CD4-positive, alpha-beta T cell (primary cell): ENCODE data around the gene DLGAP3. TPM values are rescaled to one million over a fixed set of nuclear protein-coding genes. Genes with fewer than 3 reads are reported as not detected.
A peak's percentile ranks its signal among the peaks of the same experiment; 100 is the strongest.

Experiments
- ATAC-seq: fragments of 200-7000 bp; cut with Tn5 transposase; one replicate; pipeline ENCODE4 v1.10.0; 2022; ENCODE audit warnings: mild to moderate bottlenecking; ENCODE audit not compliant: poor library complexity
- CTCF ChIA-PET: fragments of 350-600 bp; sonication (Branson Sonifier 250); formaldehyde crosslinking; loops from one replicate; lab custom pipeline; 2021; ENCODE audit warnings: antibody characterized with exemption, inconsistent platforms; lab: Charles Lee
- POLR2A ChIA-PET: fragments of 350-600 bp; sonication (Branson Sonifier 250); formaldehyde crosslinking; loops from one replicate; lab custom pipeline; 2021; ENCODE audit warnings: antibody characterized with exemption, inconsistent platforms; lab: Charles Lee
- DNase-seq, 14 experiments: peaks; one replicate each; pipeline ENCODE4 v3.0.0-alpha.2; 2013 to 2020; ENCODE audit warnings: mixed read lengths in 2 of 14
- H3K27ac ChIP-seq, 2 donors: one replicate each; pipeline versions ENCODE4 v1.5.1 to v1.7.0; 2013; ENCODE audit warnings: low read length in 2 of 2, low read depth in 1 of 2, mild to moderate bottlenecking in 1 of 2
- H3K27me3 ChIP-seq, 2 experiments: 1 replicate in 1 of 2; 2 replicates in 1 of 2; pipeline versions ENCODE4 v1.6.1 to v1.7.0; 2013; ENCODE audit warnings: low read length in 2 of 2, control low read depth in 1 of 2, mild to moderate bottlenecking in 1 of 2, moderate library complexity in 1 of 2; ENCODE audit not compliant: insufficient read depth in 2 of 2, control insufficient read depth in 1 of 2
- H3K36me3 ChIP-seq: one replicate; pipeline ENCODE4 v1.6.1; 2013; ENCODE audit warnings: low read length, control low read depth; ENCODE audit not compliant: insufficient read depth
- H3K4me1 ChIP-seq: one replicate; pipeline ENCODE4 v1.6.1; 2013; ENCODE audit warnings: low read length, control low read depth; ENCODE audit not compliant: insufficient read depth
- H3K4me3 ChIP-seq: one replicate; pipeline ENCODE4 v1.5.1; 2013; ENCODE audit warnings: mild to moderate bottlenecking, low read length, moderate library complexity
- H3K9me3 ChIP-seq, 2 experiments: 1 replicate in 1 of 2; 2 replicates in 1 of 2; pipeline versions ENCODE4 v1.6.1 to v1.7.0; 2013; ENCODE audit warnings: low read length in 2 of 2, mild to moderate bottlenecking in 2 of 2, control low read depth in 1 of 2, moderate library complexity in 1 of 2; ENCODE audit not compliant: control insufficient read depth in 1 of 2, insufficient read depth in 1 of 2
- H3K27ac Mint-ChIP-seq: one replicate; pipeline ENCODE4 v1.8.0; 2020; ENCODE audit warnings: mixed read lengths
- H3K27me3 Mint-ChIP-seq: one replicate; pipeline ENCODE4 v1.8.0; 2021; ENCODE audit warnings: mixed read lengths
- H3K36me3 Mint-ChIP-seq: one replicate; pipeline ENCODE4 v1.8.0; 2021; ENCODE audit warnings: low read depth, mixed read lengths
- H3K4me1 Mint-ChIP-seq: one replicate; pipeline ENCODE4 v1.8.0; 2021; ENCODE audit warnings: low read depth, mixed read lengths
- H3K4me3 Mint-ChIP-seq: one replicate; pipeline ENCODE4 v1.8.0; 2020; ENCODE audit warnings: mild to moderate bottlenecking, mixed read lengths
- H3K9me3 Mint-ChIP-seq: one replicate; pipeline ENCODE4 v1.8.0; 2020; ENCODE audit warnings: mixed read lengths
- CTCF ChIP-seq: fragments of 200-600 bp; IDR thresholded peaks from one replicate; pipeline ENCODE4 v1.8.0; 2022; ENCODE audit warnings: antibody characterized with exemption, mild to moderate bottlenecking
- intact Hi-C, 2 experiments: fragments of 100-400 bp; cut with DNase I in 1 of 2; cut with micrococcal nuclease in 1 of 2; formaldehyde crosslinking; loops; one replicate each; pipeline versions ENCODE4 v1.15.1 to v1.9.0; 2023 to 2025; cut with DNase I, micrococcal nuclease
- total RNA-seq, 174 experiments: library from RNA in 2 of 174; stranded (reverse) in 2 of 174; gene quantifications; one replicate each; pipeline ENCODE4 v1.2.3 and lab custom pipeline; 2021 to 2026

Gene DLGAP3
- total RNA-seq, 2 experiments from 2014 or later: 0.34 to 0.44 TPM

- no peaks in the 10 kb centered on the region for H3K36me3 ChIP-seq
- no peak overlapping the region for H3K27ac Mint-ChIP-seq
- H3K9me3 ChIP-seq: peaks cover 0 to 4% of the 10 kb centered on the region in 2 experiments
- H3K27me3 ChIP-seq: peaks cover 20 to 34% of the 10 kb centered on the region in 2 experiments
- H3K27me3 Mint-ChIP-seq: peaks cover 54% of the 10 kb centered on the region
- H3K4me1 ChIP-seq: peaks cover 12% of the 10 kb centered on the region
- no peaks in the 10 kb centered on the region for H3K36me3 Mint-ChIP-seq
- TF ChIP-seq CTCF: no peak
- DNase-seq: peak in 2 of 14 experiments; percentile 24 to 29
- no peak overlapping the region for H3K27ac ChIP-seq
- intact Hi-C loops: no loop called here
- H3K4me1 Mint-ChIP-seq: no peaks in the 10 kb centered on the region
- no peak overlapping the region for H3K4me3 Mint-ChIP-seq
- CTCF ChIA-PET: no interaction called here
- no peak for ATAC-seq
- H3K9me3 Mint-ChIP-seq: no peaks in the 10 kb centered on the region
- H3K4me3 ChIP-seq: no peak overlapping the region
- POLR2A ChIA-PET: no interaction called here
Observed at GRCh38 chr1:34918977-34919561, 10.4 kb downstream of the DLGAP3 start.

- CTCF ChIA-PET: no interaction called here
- no peak for TF ChIP-seq CTCF
- Histone ChIP-seq H3K27me3 (peaks cover 14 to 28% of the 10 kb centered on the region in 2 experiments), H3K4me3 (no peak overlapping the region), H3K36me3 (no peaks in the 10 kb centered on the region), H3K4me1 (peaks cover 12% of the 10 kb centered on the region), H3K27ac (no peak overlapping the region), H3K9me3 (peaks cover 0 to 3% of the 10 kb centered on the region in 2 experiments)
- DNase-seq: no peak
- H3K4me3 Mint-ChIP-seq: no peak overlapping the region
- peaks cover 48% of the 10 kb centered on the region for H3K27me3 Mint-ChIP-seq
- no peaks in the 10 kb centered on the region for H3K36me3 Mint-ChIP-seq
- POLR2A ChIA-PET: no interaction called here
- no peak for ATAC-seq
- H3K9me3 Mint-ChIP-seq: no peaks in the 10 kb centered on the region
- intact Hi-C loops: no loop called here
- no peaks in the 10 kb centered on the region for H3K4me1 Mint-ChIP-seq
- H3K27ac Mint-ChIP-seq: no peak overlapping the region
Observed at GRCh38 chr1:34918386-34918976, 11.0 kb downstream of the DLGAP3 start.

DNA sequence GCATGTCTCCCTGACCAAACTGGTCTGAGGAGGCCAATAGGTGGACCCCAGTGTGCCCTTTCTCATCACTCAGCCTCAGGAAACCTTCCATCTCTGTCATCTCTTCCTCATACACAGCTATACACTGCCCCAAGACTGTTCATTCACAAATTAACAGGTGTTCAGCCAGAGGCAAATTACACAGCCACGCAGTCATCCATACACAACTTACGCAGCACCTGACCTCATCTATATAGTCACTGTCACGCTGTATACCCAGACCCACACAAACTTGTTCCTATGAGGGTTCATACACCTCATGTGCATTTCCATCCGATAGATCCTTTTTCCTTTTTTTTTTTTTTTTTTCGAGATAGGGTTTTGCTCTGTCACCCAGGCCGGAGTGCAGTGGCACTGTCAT lies 12.4 kb downstream of the DLGAP3 start:
- TF ChIP-seq CTCF: no peak
- H3K9me3 ChIP-seq: no peaks in the 10 kb centered on the region
- no peak overlapping the region for H3K27ac Mint-ChIP-seq

More for the DNA sequence above, 12.4 kb downstream of the DLGAP3 start:
- ATAC-seq (no peak), DNase-seq (no peak)
- H3K27ac ChIP-seq: no peak overlapping the region
- peaks cover 6 to 22% of the 10 kb centered on the region in 2 experiments for H3K27me3 ChIP-seq
- no peaks in the 10 kb centered on the region for H3K4me1 Mint-ChIP-seq
- H3K36me3 ChIP-seq: no peaks in the 10 kb centered on the region
- no peak overlapping the region for H3K4me3 ChIP-seq
- no peak overlapping the region for H3K4me3 Mint-ChIP-seq
- CTCF ChIA-PET: interaction anchor here (0.6 kb wide), 1 partner anchor 14 kb away, joined by 5 read pairs; no protein-coding TSS in a partner anchor
- no peaks in the 10 kb centered on the region for H3K36me3 Mint-ChIP-seq
- POLR2A ChIA-PET: no interaction called here
- intact Hi-C loops: no loop called here
- H3K4me1 ChIP-seq: peaks cover 12% of the 10 kb centered on the region
- no peaks in the 10 kb centered on the region for H3K9me3 Mint-ChIP-seq
- H3K27me3 Mint-ChIP-seq: peaks cover 41% of the 10 kb centered on the region
